OCI-M2 (cell line): Measurements from ENCODE around the gene ALG2.
"Not testable (repeated sequence)": the region's sequence is repeated elsewhere in the genome, so short reads cannot be mapped to it uniquely, and the experiment has no call there.

Experiments used
- DNase-seq: peaks from one replicate; lab custom pipeline; 2025; ENCODE audit not compliant: unreplicated experiment; lab: John Stamatoyannopoulos, UW

The ALG2 gene

GRCh38 chr9:99239341-99240060 lies 17.8 kb upstream of the ALG2 start:
- no peak for DNase-seq

GRCh38 chr9:99238331-99238730 lies 16.6 kb upstream of the ALG2 start:
- DNase-seq = no peak

- not testable (repeated sequence) for DNase-seq
These were observed 16.1 kb upstream of the ALG2 start for GRCh38 chr9:99237849-99238248.

- DNase-seq = no peak
These were observed 15.6 kb upstream of the ALG2 start for GRCh38 chr9:99237356-99237755.

GRCh38 chr9:99235926-99236634 lies 14.3 kb upstream of the ALG2 start:
- no peak for DNase-seq

GRCh38 chr9:99235069-99235468 lies 13.3 kb upstream of the ALG2 start:
- no peak for DNase-seq

- DNase-seq = no peak
These were observed 12.9 kb upstream of the ALG2 start for GRCh38 chr9:99234618-99235017.

GRCh38 chr9:99231711-99232110 lies 10.0 kb upstream of the ALG2 start:
- no peak for DNase-seq

- no peak for DNase-seq
These were observed 8.5 kb upstream of the ALG2 start for GRCh38 chr9:99230206-99230605.

- no peak for DNase-seq
These were observed 4.3 kb upstream of the ALG2 start for GRCh38 chr9:99226054-99226453.

GRCh38 chr9:99224445-99224844 lies 2.7 kb upstream of the ALG2 start:
- DNase-seq = no peak

- no peak for DNase-seq
These were observed 901 bp upstream of the ALG2 start for GRCh38 chr9:99222416-99223270.

- no peak for DNase-seq
These were observed 499 bp downstream of the ALG2 start for GRCh38 chr9:99221266-99221620.

- no peak for DNase-seq
These were observed 1.7 kb downstream of the ALG2 start for GRCh38 chr9:99220011-99220410.

- no peak for DNase-seq
These were observed 5.7 kb downstream of the ALG2 start for GRCh38 chr9:99216073-99216472.

- DNase-seq = no peak
These were observed 8.5 kb downstream of the ALG2 start for GRCh38 chr9:99213197-99213596.

GRCh38 chr9:99211746-99212145 lies 10.0 kb downstream of the ALG2 start:
- no peak for DNase-seq

- DNase-seq = no peak
These were observed 11.2 kb downstream of the ALG2 start for GRCh38 chr9:99210572-99210971.

- no peak for DNase-seq
These were observed 20.1 kb downstream of the ALG2 start for GRCh38 chr9:99201603-99202002.

- no peak for DNase-seq
These were observed 21.7 kb downstream of the ALG2 start for GRCh38 chr9:99199938-99200539.

- no peak for DNase-seq
These were observed 23.8 kb downstream of the ALG2 start for GRCh38 chr9:99197987-99198386.
